ENCODE results near the gene PSMD6.

The PSMD6 gene

DNA sequence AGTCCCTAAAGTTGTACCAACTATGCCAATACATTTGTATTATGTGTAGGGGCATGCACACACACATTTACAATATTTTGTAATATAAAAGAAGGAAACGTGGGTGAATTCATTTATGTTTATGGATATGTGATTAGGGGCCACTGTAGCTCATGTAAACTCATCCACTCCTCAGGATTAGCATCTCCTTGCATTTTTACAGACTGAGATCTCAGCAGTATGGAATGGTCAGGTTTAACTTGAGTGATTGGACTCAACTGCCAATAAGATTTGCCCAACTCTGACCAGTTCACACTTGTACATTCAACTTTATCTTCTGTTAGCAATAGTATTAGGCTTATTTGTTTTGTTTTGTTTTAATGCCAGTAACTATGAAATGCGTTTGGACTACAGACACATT, 36.5 kb downstream of the PSMD6 start:
- ATAC-seq (no peak), DNase-seq (no peak)
- Mint-ChIP-seq H3K36me3 (ENCODE audit: low read depth) (peaks cover 50% of the 10 kb centered on the region), H3K27me3 (no peaks in the 10 kb centered on the region), H3K4me3 (no peak overlapping the region), H3K27ac (no peak overlapping the region), H3K9me3 (no peaks in the 10 kb centered on the region), H3K4me1 (peaks cover 25% of the 10 kb centered on the region)

DNA sequence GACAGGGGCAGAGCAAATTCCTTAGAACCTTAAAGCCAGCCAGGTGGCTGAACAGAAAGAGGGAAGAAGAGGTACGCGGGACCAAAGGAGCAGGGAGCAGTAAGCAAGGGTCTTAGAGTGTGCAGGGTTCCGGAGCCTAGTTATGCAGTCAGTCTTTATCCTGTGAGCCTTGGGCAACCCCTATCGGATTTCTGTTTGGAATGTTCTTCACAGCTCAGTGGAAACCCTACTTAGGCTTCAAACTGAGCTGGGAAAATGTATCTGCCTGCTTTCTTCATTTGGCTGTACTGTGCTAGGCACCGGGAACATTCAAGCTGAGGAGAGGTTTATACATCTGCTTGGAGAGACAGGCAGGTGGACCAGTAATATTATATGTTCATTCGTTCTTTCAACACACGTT, 37.1 kb downstream of the PSMD6 start:
- Mint-ChIP-seq H3K27me3 (no peaks in the 10 kb centered on the region), H3K27ac (no peak overlapping the region), H3K36me3 (ENCODE audit: low read depth) (peaks cover 47% of the 10 kb centered on the region), H3K9me3 (no peaks in the 10 kb centered on the region), H3K4me3 (no peak overlapping the region), H3K4me1 (peaks cover 31% of the 10 kb centered on the region)
- no peak for DNase-seq
- no peak for ATAC-seq

DNA sequence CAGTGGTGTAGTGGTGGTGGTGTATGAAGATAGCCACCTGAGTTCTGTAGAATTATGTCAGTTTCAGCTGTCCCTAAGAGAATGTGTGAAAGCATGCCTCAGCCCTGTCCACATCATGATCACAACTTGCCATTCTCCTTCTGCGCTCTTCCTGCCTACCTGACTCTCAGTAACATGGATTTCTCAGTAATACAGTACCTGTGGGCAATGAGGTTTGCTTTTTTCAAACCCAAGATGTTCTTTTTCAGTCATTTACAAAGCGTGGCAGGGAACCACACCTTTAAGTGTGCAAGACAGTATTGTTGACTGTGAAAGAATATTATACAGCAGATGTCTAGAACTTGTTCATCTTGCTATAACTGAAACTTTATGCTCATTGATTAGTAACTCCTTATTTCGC, 38.9 kb downstream of the PSMD6 start:
- no peak overlapping the region for H3K4me3 Mint-ChIP-seq
- ATAC-seq: peak; percentile 21
- H3K27ac Mint-ChIP-seq: peak overlapping the region; percentile 4
- peaks cover 47% of the 10 kb centered on the region for H3K4me1 Mint-ChIP-seq
- H3K9me3 Mint-ChIP-seq: no peaks in the 10 kb centered on the region
- no peaks in the 10 kb centered on the region for H3K27me3 Mint-ChIP-seq
- H3K36me3 Mint-ChIP-seq (ENCODE audit: low read depth): peaks cover 55% of the 10 kb centered on the region
- no peak for DNase-seq

DNA sequence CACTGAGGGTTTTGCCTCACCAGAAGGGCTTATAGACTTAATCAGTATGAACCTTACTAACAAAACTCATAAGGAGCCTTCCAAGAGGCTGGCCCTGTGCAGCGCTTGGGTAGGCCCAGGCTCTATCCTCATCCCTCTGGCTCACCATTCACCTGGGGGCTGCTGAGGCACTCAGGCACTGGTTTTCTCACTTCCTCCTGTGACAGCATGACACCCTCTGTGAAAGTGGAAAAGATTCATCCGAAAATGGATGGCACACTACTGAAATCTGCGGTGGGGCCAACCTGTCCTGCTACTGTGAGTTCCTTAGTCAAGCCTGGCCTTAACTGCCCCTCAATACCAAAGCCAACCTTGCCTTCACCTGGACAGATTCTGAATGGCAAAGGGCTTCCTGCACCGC, 41.3 kb downstream of the PSMD6 start:
- no peak overlapping the region for H3K4me3 Mint-ChIP-seq
- DNase-seq: no peak
- peaks cover 43% of the 10 kb centered on the region for H3K36me3 Mint-ChIP-seq (ENCODE audit: low read depth)
- peak overlapping the region; percentile 28 for H3K27ac Mint-ChIP-seq
- no peak for ATAC-seq
- peaks cover 71% of the 10 kb centered on the region for H3K4me1 Mint-ChIP-seq
- H3K27me3 Mint-ChIP-seq: no peaks in the 10 kb centered on the region
- no peaks in the 10 kb centered on the region for H3K9me3 Mint-ChIP-seq

DNA sequence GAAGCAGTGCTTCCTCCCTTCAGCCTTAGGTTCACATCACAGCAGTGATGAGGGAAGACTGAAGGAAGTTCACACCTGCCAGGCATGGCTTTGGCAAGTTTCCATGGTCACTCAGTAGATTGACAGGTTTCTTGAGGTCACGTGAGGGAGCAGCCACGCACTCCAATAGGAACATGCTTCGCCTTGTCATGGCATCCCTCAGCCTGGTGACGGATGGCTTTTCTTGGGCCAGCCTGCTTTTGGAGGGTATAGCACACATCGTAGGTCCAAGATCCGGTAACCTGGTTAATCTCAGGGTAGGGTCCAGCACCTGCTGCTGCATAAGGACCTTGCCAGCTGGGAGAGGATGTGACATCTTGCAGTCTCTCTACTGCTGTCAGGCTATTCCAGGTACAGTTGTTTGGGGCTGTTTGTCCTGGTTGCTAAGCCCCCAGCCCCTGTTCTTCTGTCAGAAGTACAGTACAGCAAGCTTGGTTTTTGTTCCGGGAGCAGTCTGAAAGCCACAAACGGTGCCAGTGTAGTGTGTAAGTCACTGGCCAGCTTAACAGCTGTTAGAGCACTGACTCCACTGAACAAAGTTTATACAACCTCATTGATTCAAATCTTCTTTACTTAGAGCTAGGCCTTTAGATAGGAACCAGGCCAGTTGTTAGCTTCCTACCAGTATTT, 42.3 kb downstream of the PSMD6 start:
- H3K27me3 Mint-ChIP-seq: no peaks in the 10 kb centered on the region
- peaks cover 81% of the 10 kb centered on the region for H3K4me1 Mint-ChIP-seq
- H3K4me3 Mint-ChIP-seq: no peak overlapping the region
- H3K9me3 Mint-ChIP-seq: no peaks in the 10 kb centered on the region
- H3K36me3 Mint-ChIP-seq (ENCODE audit: low read depth): peaks cover 40% of the 10 kb centered on the region
- H3K27ac Mint-ChIP-seq: peak overlapping the region; percentile 93
- DNase-seq: no peak
- ATAC-seq: no peak

DNA sequence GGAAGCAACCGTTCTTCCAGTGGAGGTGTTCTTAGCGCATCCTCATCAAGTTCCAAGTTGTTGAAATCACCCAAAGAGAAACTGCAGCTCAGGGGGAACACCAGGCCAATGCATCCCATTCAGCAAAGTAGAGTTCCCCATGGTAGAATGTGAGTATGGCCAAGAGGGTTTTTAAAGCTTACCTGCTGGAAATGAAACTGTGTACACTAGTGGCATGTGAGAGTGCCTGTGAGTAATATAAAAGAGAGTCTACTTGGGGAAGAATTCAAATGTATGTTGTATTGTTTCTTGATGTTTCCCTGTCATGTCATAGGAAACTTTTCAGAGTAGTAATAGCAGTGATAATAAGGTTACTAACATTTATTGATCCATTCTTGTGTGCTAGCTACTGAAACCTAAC, 43.3 kb downstream of the PSMD6 start:
- Mint-ChIP-seq H3K36me3 (ENCODE audit: low read depth) (peaks cover 33% of the 10 kb centered on the region), H3K9me3 (no peaks in the 10 kb centered on the region), H3K4me3 (peak overlapping the region; percentile 76), H3K27ac (peak overlapping the region; percentile 93), H3K27me3 (no peaks in the 10 kb centered on the region), H3K4me1 (peaks cover 87% of the 10 kb centered on the region)
- DNase-seq (no peak), ATAC-seq (no peak)

DNA sequence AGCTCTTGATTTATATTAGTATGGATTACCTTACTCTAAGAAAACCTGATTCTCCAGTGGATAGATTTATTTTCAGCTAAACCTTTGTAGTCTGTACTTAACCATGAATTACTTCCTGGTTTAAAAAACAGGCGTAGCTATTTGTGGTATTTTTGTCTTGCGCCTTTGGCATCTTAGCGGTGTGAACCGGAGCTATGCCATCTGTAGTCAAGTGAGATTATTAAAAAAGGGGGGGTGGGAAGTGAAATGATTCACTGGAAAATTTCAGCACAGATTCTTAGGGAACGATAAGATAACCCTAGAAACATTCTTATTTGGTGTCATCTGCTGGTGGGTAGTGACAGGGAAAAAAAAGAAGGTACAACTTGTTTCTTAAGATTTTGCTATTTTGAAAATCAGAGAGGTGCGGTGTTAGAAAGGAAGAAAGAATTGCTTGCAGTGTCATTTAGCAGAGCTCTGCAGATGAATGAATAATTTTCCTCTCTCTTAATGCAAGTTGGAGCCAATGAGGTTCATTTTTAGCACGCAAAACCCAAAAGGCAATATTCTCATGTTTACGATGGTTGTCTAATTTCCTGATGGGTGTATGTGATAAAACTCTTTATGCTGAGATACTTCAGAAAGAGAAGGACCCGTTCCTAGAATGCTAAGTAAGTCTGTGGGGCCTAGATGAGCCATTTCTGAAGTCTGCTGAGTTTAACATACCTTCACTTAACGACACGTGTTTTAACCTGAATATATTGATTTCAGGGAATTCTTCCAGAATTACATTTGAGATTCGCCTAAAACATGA, 44.0 kb downstream of the PSMD6 start:
- H3K27ac Mint-ChIP-seq: peak overlapping the region; percentile 93
- H3K27me3 Mint-ChIP-seq: no peaks in the 10 kb centered on the region
- peak; percentile 27 for ATAC-seq
- peak overlapping the region; percentile 76 for H3K4me3 Mint-ChIP-seq
- DNase-seq: no peak
- H3K36me3 Mint-ChIP-seq (ENCODE audit: low read depth): peaks cover 34% of the 10 kb centered on the region
- H3K4me1 Mint-ChIP-seq: peaks cover 90% of the 10 kb centered on the region
- no peaks in the 10 kb centered on the region for H3K9me3 Mint-ChIP-seq

DNA sequence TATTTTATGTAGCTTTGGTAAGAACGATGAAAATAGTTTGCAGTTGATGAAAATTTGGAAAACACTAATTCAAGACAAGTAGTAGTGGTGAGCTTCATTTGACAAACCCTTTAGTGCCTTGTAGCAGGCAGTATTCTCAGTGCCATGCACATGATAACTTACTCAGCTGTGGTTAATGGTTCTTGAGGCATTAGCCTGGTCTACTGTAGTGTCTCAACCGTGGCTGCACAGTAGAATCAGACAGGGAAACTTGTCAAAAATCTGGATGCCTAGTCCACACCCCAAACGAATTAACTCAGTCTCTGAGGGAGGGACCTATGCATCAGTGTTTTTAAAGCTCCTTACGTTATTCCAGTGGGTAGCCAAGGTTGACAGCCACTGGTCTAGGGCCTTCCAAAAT, 45.4 kb downstream of the PSMD6 start:
- H3K4me3 Mint-ChIP-seq: no peak overlapping the region
- no peaks in the 10 kb centered on the region for H3K9me3 Mint-ChIP-seq
- peaks cover 97% of the 10 kb centered on the region for H3K4me1 Mint-ChIP-seq
- H3K27ac Mint-ChIP-seq: peak overlapping the region; percentile 54
- H3K27me3 Mint-ChIP-seq: no peaks in the 10 kb centered on the region
- peaks cover 33% of the 10 kb centered on the region for H3K36me3 Mint-ChIP-seq (ENCODE audit: low read depth)
- ATAC-seq (peak; percentile 73), DNase-seq (no peak)

DNA sequence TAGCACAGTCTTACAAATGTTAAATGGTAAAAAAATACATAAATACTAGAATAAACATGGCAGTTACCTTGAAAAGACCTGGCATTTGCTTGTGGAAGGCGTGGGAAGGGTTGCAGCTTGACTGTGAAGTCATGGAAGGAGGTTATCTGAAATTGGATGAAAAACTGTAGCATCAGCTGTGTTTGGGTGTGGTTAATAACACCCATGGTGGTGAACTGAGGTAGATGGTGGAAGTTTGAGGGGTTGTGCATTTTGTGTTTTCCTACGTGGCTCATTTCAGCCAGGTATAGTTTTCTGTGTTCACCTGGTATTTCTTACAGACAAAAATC, 46.5 kb downstream of the PSMD6 start:
- peaks cover 97% of the 10 kb centered on the region for H3K4me1 Mint-ChIP-seq
- DNase-seq (no peak), ATAC-seq (no peak)
- H3K9me3 Mint-ChIP-seq: no peaks in the 10 kb centered on the region
- H3K4me3 Mint-ChIP-seq: peak overlapping the region; percentile 13
- H3K27me3 Mint-ChIP-seq: no peaks in the 10 kb centered on the region
- H3K36me3 Mint-ChIP-seq (ENCODE audit: low read depth): peaks cover 26% of the 10 kb centered on the region
- H3K27ac Mint-ChIP-seq: peak overlapping the region; percentile 10

DNA sequence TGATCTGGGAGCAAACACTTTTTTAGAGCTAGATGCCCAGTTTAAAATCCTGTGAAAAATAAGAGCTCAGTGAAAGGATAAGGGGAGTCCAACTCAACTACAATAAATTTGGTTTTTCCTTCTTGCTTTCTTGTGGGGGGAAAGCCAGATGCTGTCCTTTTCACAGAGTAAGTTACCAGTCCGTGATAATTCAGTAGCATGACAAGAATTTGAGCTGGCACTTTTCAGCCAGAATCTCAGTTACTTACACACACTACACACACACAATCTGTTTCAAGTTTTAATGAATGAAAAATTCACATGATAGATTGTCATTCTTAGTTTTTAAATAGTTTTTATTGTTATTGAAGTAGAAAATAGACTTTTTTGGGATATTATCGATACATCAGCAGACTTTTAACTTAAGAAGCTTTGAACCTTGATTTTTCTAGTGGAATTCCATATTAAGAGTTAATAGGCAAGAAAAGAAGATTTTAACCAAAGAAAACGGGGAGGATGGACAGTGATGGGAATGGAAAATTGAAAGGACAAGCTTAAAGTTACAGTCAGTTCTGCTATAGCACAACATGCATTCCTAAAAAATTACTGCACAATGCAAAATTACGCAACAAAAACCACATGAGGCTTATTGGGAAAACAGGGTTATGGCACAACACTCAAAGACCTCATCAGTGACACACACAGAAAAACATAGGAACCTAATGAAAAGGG, 47.0 kb downstream of the PSMD6 start:
- H3K9me3 Mint-ChIP-seq: no peaks in the 10 kb centered on the region
- peaks cover 95% of the 10 kb centered on the region for H3K4me1 Mint-ChIP-seq

DNA sequence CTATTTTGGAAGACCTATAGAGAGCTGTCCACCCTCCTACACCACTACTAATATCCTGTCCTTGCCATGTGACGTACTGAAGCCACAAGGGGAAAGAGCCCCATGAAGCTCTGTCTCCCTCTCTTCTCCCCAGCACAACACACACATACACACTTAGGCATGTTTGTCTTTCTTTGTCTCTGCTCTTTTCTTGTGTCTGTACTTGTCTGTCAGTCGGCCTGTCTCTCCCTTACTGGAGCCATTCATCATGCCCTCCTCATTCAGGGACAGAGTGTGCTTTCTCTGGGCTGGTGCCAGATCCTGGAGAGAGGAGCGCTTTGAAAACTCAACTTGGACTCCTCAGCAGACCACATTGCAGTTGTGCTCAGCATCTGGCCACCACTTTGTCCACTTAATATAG, 47.6 kb downstream of the PSMD6 start:
- Mint-ChIP-seq H3K4me3 (no peak overlapping the region), H3K27me3 (no peaks in the 10 kb centered on the region), H3K9me3 (no peaks in the 10 kb centered on the region), H3K27ac (peak overlapping the region; percentile 83), H3K4me1 (peaks cover 95% of the 10 kb centered on the region), H3K36me3 (ENCODE audit: low read depth) (peaks cover 28% of the 10 kb centered on the region)
- ATAC-seq (no peak), DNase-seq (no peak)

More for the DNA sequence above, 47.0 kb downstream of the PSMD6 start:
- ATAC-seq (no peak), DNase-seq (no peak)
- Mint-ChIP-seq H3K4me3 (peak overlapping the region; percentile 13), H3K36me3 (ENCODE audit: low read depth) (peaks cover 27% of the 10 kb centered on the region), H3K27me3 (no peaks in the 10 kb centered on the region), H3K27ac (peak overlapping the region; percentile 83)

DNA sequence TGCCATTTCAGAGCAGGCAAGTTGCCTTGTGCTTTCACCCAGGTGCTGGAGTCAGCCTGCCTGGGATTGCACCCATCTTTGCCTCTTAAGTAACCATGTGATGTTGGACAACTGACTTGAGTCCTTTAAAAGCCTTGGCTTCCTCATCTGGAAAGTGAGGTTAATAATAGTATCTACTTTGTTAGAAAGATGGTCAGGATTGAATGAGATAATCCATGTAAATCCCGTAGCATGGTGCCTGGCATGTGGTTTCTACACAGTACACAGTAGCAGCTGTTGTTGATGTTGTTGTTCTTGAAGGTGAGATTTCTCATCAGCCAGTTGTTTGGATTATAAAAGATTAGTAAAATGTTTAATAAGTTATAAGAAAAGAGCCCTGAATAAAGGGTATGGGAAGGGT, 48.8 kb downstream of the PSMD6 start:
- no peaks in the 10 kb centered on the region for H3K9me3 Mint-ChIP-seq
- DNase-seq (no peak), ATAC-seq (no peak)
- peaks cover 95% of the 10 kb centered on the region for H3K4me1 Mint-ChIP-seq
- H3K27ac Mint-ChIP-seq: peak overlapping the region; percentile 13
- no peaks in the 10 kb centered on the region for H3K27me3 Mint-ChIP-seq
- peaks cover 17% of the 10 kb centered on the region for H3K36me3 Mint-ChIP-seq (ENCODE audit: low read depth)
- H3K4me3 Mint-ChIP-seq: no peak overlapping the region

DNA sequence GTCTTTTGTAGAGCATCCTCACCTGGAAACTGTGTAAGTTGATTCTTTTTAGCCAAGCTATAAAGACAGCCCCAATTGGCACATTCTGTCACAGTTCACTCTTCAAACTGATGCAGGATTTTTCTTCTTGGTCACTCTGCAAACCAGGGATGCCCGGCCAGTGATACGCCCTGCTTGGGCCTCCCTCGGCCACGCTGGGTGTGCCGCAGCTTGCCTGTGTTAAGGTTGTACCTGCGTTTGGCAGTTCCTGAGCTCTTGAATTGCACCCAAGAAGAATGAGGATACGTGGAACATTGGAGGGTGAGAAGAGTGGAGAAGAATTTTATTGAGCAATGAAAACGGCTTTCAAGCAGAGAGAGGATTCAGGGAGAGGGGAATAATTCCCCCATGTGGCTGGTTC, 49.9 kb downstream of the PSMD6 start:
- peaks cover 95% of the 10 kb centered on the region for H3K4me1 Mint-ChIP-seq
- H3K36me3 Mint-ChIP-seq (ENCODE audit: low read depth): peaks cover 12% of the 10 kb centered on the region
- H3K9me3 Mint-ChIP-seq: no peaks in the 10 kb centered on the region
- no peaks in the 10 kb centered on the region for H3K27me3 Mint-ChIP-seq
- H3K4me3 Mint-ChIP-seq: no peak overlapping the region
- DNase-seq (no peak), ATAC-seq (no peak)
- H3K27ac Mint-ChIP-seq: peak overlapping the region; percentile 85

DNA sequence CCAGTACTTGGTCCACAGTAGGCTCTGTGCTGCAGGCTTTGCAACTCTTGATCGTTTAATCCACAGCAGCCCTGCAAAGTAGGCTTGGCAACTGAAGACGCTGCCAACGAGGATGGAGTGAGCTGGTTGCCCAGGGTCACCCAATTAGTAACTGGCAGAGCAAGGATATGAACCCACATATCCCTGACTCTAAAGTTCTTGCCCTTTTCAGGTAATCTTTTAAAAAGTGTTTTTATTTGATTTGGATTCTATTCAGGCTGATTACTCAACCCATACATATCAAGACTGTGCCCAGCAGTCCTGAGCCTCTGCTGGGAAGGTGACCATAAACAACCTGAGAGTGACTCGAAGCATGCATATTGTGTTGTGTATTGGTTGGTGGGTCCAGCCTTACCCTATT, 50.3 kb downstream of the PSMD6 start:
- Mint-ChIP-seq H3K4me3 (no peak overlapping the region), H3K27ac (no peak overlapping the region)

DNA sequence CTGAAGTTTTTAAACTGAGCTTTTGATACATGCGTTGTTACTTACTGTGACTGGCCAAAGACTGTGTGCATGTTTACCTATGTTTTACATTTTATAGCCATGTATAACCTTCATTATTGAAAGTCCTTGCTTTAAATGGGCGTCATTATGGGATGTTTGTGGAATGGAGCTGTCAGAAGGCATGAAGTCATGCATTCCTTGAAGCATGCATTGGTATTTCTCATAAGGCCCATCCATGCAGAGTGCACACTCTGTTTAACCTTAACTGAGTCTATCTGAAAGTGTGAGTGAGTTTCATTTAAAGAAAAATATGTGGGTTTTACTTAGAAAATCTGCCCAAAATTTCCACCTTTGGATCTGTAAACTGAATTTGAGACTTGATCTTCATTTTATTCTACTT, 51.1 kb downstream of the PSMD6 start:
- H3K4me3 Mint-ChIP-seq: peak overlapping the region; percentile 5
- peaks cover 94% of the 10 kb centered on the region for H3K4me1 Mint-ChIP-seq
- H3K36me3 Mint-ChIP-seq (ENCODE audit: low read depth): peaks cover 12% of the 10 kb centered on the region

More for the DNA sequence above, 50.3 kb downstream of the PSMD6 start:
- no peak for DNase-seq
- ATAC-seq: no peak
- H3K27me3 Mint-ChIP-seq: no peaks in the 10 kb centered on the region
- peaks cover 12% of the 10 kb centered on the region for H3K36me3 Mint-ChIP-seq (ENCODE audit: low read depth)
- peaks cover 95% of the 10 kb centered on the region for H3K4me1 Mint-ChIP-seq
- H3K9me3 Mint-ChIP-seq: no peaks in the 10 kb centered on the region

More for the DNA sequence above, 51.1 kb downstream of the PSMD6 start:
- ATAC-seq: peak; percentile 62
- Mint-ChIP-seq H3K27ac (peak overlapping the region; percentile 70), H3K27me3 (no peaks in the 10 kb centered on the region), H3K9me3 (no peaks in the 10 kb centered on the region)
- DNase-seq: no peak

Measured in activated naive CD8-positive, alpha-beta T cell treated with anti-CD3 and anti-CD28 coated beads, Interleukin-2, amount 50 U/mL, for 24 hours (primary cell).